ENCODE measurements around the gene KLF2. TPM values are rescaled to one million over a fixed set of nuclear protein-coding genes. Genes with fewer than 3 reads are reported as not detected.

Gene KLF2
- total RNA-seq, 2 experiments from 2014 or later: 0.94 to 1.0 TPM

- Mint-ChIP-seq H3K9me3 (no peaks in the 10 kb centered on the region), H3K4me3 (no peak overlapping the region), H3K36me3 (ENCODE audit: low read depth) (peaks cover 8% of the 10 kb centered on the region), H3K27ac (no peak overlapping the region), H3K27me3 (no peaks in the 10 kb centered on the region), H3K4me1 (ENCODE audit: low read depth) (peaks cover 63% of the 10 kb centered on the region)
- ATAC-seq: no peak
- no peak for TF ChIP-seq CTCF (IDR thresholded peaks at IDR 0.05)
- CTCF ChIA-PET: no interaction called here
- POLR2A ChIA-PET: interaction anchor here (0.8 kb wide), 1 partner anchor 18 kb away, joined by 4 read pairs; no protein-coding TSS in a partner anchor
- no peak for DNase-seq
- intact Hi-C loops (cut with micrococcal nuclease): no loop called here
Observed at GRCh38 chr19:16358456-16358855, 33.8 kb downstream of the KLF2 start.

GRCh38 chr19:16359074-16359473 lies 34.4 kb downstream of the KLF2 start:
- peaks cover 8% of the 10 kb centered on the region for H3K36me3 Mint-ChIP-seq (ENCODE audit: low read depth)
- CTCF ChIA-PET: interaction anchor here (0.9 kb wide), 1 partner anchor 18 kb away, joined by 5 read pairs; no protein-coding TSS in a partner anchor
- H3K27ac Mint-ChIP-seq: no peak overlapping the region
- DNase-seq: no peak
- H3K9me3 Mint-ChIP-seq: no peaks in the 10 kb centered on the region
- POLR2A ChIA-PET: interaction anchor here (1.2 kb wide), 1 partner anchor 95 kb away, joined by 3 read pairs; no protein-coding TSS in a partner anchor
- no peak overlapping the region for H3K4me3 Mint-ChIP-seq
- no peaks in the 10 kb centered on the region for H3K27me3 Mint-ChIP-seq
- H3K4me1 Mint-ChIP-seq (ENCODE audit: low read depth): peaks cover 69% of the 10 kb centered on the region
- intact Hi-C loops (cut with micrococcal nuclease): no loop called here
- TF ChIP-seq CTCF (IDR thresholded peaks at IDR 0.05): no peak
- no peak for ATAC-seq

- no peaks in the 10 kb centered on the region for H3K27me3 Mint-ChIP-seq
- ChIA-PET CTCF (interaction anchor here (0.9 kb wide), 1 partner anchor 17 kb away, joined by 5 read pairs; no protein-coding TSS in a partner anchor), POLR2A (interaction anchor here (1.2 kb wide), 1 partner anchor 96 kb away, joined by 3 read pairs; no protein-coding TSS in a partner anchor)
- no peak overlapping the region for H3K4me3 Mint-ChIP-seq
- H3K36me3 Mint-ChIP-seq (ENCODE audit: low read depth): peaks cover 8% of the 10 kb centered on the region
- no peaks in the 10 kb centered on the region for H3K9me3 Mint-ChIP-seq
- ATAC-seq: peak; percentile 53
- no peak for DNase-seq
- intact Hi-C loops (cut with micrococcal nuclease): no loop called here
- H3K27ac Mint-ChIP-seq: no peak overlapping the region
- H3K4me1 Mint-ChIP-seq (ENCODE audit: low read depth): peaks cover 67% of the 10 kb centered on the region
- TF ChIP-seq CTCF (IDR thresholded peaks at IDR 0.05): no peak
Observed at GRCh38 chr19:16359964-16360363, 35.3 kb downstream of the KLF2 start.

- DNase-seq (no peak), ATAC-seq (no peak)
- H3K27ac Mint-ChIP-seq: no peak overlapping the region
- CTCF ChIA-PET: interaction anchor here (1.2 to 1.7 kb wide), 5 partner anchors 10 to 115 kb away, joined by 3 to 6 read pairs (median 4); no protein-coding TSS in a partner anchor
- peaks cover 3% of the 10 kb centered on the region for H3K27me3 Mint-ChIP-seq
- H3K4me1 Mint-ChIP-seq (ENCODE audit: low read depth): peaks cover 68% of the 10 kb centered on the region
- intact Hi-C loops (cut with micrococcal nuclease): no loop called here
- no peak for TF ChIP-seq CTCF (IDR thresholded peaks at IDR 0.05)
- no peak overlapping the region for H3K4me3 Mint-ChIP-seq
- POLR2A ChIA-PET: interaction anchor here (0.6 to 1.7 kb wide), 4 partner anchors 11 to 33 kb away, joined by 3 to 5 read pairs (median 4); no protein-coding TSS in a partner anchor
- H3K9me3 Mint-ChIP-seq: no peaks in the 10 kb centered on the region
- H3K36me3 Mint-ChIP-seq (ENCODE audit: low read depth): peaks cover 8% of the 10 kb centered on the region
Observed at GRCh38 chr19:16360738-16361137, 36.1 kb downstream of the KLF2 start.

- no peak for DNase-seq
- Mint-ChIP-seq H3K27me3 (peaks cover 6% of the 10 kb centered on the region), H3K9me3 (no peaks in the 10 kb centered on the region), H3K4me3 (no peak overlapping the region), H3K4me1 (ENCODE audit: low read depth) (peaks cover 71% of the 10 kb centered on the region), H3K27ac (no peak overlapping the region), H3K36me3 (ENCODE audit: low read depth) (peaks cover 8% of the 10 kb centered on the region)
- TF ChIP-seq CTCF (IDR thresholded peaks at IDR 0.05): no peak
- ChIA-PET POLR2A (interaction anchor here (0.9 to 1.7 kb wide), 3 partner anchors 10 to 33 kb away, joined by 3 to 5 read pairs (median 5); no protein-coding TSS in a partner anchor), CTCF (interaction anchor here (1.2 to 1.7 kb wide), 6 partner anchors 10 to 115 kb away, joined by 3 to 7 read pairs (median 4); no protein-coding TSS in a partner anchor)
- no peak for ATAC-seq
- intact Hi-C loops (cut with micrococcal nuclease): no loop called here
Observed at GRCh38 chr19:16361254-16361653, 36.6 kb downstream of the KLF2 start.
